ENCODE results near the gene IGFBP3.

IGFBP3 gene

GRCh38 chr7:45872116-45873034, 48.7 kb downstream of the IGFBP3 start:
- no peak for DNase-seq (ENCODE audit: low read depth)

- DNase-seq (ENCODE audit: low read depth) = no peak
Observed at GRCh38 chr7:45869426-45869825, 51.6 kb downstream of the IGFBP3 start.

- DNase-seq (ENCODE audit: low read depth) = no peak
Observed at GRCh38 chr7:45867471-45867870, 53.6 kb downstream of the IGFBP3 start.

GRCh38 chr7:45865594-45866410, 55.3 kb downstream of the IGFBP3 start:
- no peak for DNase-seq (ENCODE audit: low read depth)

GRCh38 chr7:45863715-45864114, 57.4 kb downstream of the IGFBP3 start:
- DNase-seq (ENCODE audit: low read depth) = no peak

All from activated T-cell treated with anti-CD3 and anti-CD28 coated beads for 1 hour (primary cell).